GM21515 (cell line): ENCODE measurements around the gene RPL36A.

ENCODE experiments used
- ATAC-seq: cut with Tn5 transposase; IDR thresholded peaks from one replicate; pipeline ENCODE4 v1.9.1; 2021; ENCODE audit not compliant: unreplicated experiment

The RPL36A gene

DNA sequence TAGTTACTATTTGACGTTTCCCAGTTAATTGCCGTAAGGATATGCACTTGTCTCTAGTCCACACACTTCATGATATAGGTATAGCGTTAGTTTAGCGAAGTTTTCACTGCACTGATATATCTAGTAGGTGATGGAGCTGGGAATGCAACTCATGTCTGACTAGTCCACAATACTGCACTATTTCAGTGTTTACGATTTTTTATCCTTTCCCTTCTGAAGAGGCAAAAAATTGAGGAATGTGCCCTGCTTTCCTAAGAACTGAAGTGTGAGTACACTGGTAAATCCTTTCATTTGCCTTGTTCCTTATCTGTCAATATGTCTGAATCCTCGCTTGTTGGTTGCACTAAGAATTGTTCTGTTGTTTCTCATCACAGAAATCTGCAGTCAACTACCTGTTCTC, 1.0 kb downstream of the RPL36A start:
- no peak for ATAC-seq

DNA sequence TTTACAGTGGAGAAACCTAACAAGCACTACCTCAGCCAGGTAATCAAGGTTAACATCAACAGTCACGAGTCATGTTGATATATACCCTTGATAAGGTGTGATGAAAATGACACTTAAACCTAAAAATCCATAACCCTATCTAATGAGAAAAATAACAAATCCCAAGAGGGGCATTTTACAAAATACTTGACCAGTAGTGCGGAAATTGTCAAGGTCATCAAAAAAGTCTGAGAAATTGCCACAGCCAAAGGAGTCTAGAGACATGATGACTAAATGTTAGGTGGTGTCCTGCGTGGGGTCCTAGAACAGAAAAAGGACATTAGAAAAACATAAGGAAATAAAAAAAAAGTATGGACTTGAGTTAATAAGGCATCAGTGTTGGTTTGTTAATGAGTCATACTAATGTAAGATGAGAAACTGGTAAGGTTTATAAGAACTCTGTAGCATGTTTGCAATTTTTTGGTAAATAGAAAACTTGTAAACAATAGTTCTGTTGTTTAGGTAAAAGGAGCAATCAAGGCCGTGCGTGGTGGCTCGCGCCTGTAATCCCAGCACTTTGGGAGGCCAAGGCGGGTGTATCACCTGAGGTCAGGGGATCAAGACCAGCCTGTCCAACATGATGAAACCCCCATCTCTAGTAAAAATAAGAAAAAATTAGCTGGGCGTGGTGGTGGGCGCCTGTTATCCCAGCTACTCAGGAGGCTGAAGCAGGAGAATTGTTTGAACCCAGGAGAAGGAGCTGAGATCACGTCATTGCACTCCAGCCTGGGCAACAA, 2.9 kb downstream of the RPL36A start:
- no peak for ATAC-seq

- ATAC-seq = no peak
Observed at GRCh38 chrX:101394372-101394771, 3.6 kb downstream of the RPL36A start.

DNA sequence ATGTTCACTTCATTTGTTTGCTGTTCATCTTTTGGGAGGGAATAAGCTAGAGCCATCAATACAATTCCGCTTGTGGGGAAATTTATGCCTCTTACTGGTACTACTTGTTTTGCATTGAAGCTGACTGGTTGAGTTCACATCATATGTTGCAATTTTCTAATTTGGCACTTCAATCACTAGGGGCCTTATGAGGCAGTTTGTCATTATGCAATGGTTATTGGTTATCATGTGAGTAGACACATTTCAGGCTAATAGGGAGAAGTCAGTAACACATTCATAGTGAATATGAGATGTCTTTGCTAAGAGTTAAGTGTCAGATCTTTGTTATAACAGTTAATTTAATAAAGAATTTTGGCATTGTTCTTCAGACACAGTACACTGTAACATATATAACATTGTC, 5.0 kb downstream of the RPL36A start:
- no peak for ATAC-seq

DNA sequence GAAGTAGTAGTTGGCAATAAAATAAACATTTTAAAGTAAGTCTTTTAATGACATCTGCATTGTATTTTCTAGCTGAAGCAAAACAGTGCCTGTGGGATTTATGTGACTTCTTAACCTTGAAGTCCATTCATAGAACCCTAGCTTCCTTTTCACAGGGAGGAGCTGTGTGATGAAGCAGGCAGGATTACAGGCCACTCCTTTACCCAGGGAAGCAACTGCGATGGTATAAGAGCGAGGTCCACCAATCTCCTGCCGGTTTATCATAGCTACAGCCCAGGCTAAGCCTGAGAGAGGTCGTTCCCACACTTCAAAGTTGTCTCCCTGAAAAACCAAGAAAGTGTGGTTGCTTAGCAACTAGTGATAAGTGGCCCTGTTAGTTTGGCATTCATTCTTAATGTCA, 7.0 kb downstream of the RPL36A start:
- ATAC-seq = no peak

GRCh38 chrX:101398694-101399093, 7.9 kb downstream of the RPL36A start:
- no peak for ATAC-seq

DNA sequence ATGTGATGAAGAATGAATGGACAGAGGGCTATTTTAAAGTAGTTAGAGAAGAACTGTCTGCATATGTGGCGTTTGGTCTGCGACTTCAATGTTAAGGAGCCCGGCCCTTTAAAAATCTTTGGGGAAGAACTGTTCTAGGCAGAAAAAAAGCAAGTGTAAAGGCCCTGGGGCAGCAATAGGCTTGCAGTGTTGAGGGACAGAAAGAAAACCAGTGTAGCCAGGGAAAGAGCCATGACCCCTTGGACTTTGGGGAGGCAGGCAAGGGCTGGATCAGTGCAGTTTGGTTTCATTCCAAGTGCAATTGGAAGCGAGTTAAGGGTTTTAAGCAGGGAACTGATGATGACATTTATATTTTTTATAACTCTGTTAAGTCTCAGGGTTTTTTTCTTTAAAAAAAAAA, 9.0 kb downstream of the RPL36A start:
- ATAC-seq = no peak

- no peak for ATAC-seq
Observed at GRCh38 chrX:101407167-101407747, 16.4 kb downstream of the RPL36A start.

DNA sequence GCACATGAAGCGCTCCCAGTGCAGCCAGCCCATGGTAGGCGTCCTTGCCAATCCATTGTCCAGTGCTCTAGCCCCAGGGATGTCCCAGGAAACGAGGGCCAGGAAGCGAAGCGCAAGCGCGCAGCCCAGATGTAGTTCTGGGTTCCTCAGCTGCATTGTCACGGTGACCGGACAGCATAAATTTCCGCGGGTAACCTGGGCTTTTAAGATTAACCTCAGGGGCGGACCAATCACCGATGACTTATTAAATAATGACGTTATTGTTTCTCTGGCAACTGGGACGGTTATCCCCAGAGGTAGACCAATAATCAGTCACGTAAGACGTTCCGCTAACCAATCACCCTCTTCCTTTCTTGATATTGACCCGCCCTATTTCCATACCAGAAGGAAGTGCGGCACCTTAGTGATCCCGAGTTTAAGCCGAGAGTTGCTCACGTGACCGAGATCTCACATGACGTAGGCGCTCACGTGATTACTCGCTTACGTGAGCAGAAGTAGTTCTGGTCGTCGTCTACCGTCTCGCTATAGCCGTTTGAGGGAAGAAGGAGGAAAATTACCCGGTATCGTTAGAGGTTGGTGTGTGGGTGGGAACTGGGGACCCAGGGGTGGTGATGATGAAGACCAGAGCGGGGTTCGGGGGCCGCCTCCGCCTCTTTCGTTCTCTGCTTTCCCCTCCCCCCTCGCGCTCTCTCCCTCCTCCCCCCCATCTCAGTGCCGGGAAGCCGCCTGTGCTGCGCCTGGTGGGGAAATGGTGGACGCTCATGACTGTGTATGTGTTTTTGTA, 17.1 kb downstream of the RPL36A start, which contains the start of the genes GLA and HNRNPH2:
Gene GLA (minus strand): TSS at position 178 of the 784 bp plus-strand sequence. CDS start 22 bp downstream, at position 156.
Gene HNRNPH2 (plus strand): TSS at position 475 of the 784 bp plus-strand sequence. CDS start 3,767 bp downstream, outside the sequence.
- peak; percentile 96 for ATAC-seq

DNA sequence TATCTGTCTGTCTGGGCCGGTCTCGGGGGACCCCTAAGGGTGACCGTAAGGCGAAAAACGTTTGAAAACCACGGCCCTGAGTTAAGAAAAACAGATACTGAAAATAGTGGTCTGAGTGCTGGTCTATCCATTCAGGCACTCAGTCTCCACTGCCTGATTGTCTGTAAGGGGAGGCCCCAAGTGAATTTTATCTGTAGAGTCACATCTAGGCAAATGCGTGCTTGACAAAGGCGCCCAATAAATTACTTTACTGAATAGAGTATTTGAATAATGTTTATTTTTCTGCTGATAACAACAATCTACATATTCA, 17.7 kb downstream of the RPL36A start:
- no peak for ATAC-seq

- ATAC-seq = no peak
Observed at GRCh38 chrX:101409043-101409442, 18.2 kb downstream of the RPL36A start.

- no peak for ATAC-seq
Observed at GRCh38 chrX:101410461-101410860, 19.6 kb downstream of the RPL36A start.

DNA sequence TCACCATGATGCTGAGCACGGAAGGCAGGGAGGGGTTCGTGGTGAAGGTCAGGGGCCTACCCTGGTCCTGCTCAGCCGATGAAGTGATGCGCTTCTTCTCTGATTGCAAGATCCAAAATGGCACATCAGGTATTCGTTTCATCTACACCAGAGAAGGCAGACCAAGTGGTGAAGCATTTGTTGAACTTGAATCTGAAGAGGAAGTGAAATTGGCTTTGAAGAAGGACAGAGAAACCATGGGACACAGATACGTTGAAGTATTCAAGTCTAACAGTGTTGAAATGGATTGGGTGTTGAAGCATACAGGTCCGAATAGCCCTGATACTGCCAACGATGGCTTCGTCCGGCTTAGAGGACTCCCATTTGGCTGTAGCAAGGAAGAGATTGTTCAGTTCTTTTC, 21.2 kb downstream of the RPL36A start:
- no peak for ATAC-seq

DNA sequence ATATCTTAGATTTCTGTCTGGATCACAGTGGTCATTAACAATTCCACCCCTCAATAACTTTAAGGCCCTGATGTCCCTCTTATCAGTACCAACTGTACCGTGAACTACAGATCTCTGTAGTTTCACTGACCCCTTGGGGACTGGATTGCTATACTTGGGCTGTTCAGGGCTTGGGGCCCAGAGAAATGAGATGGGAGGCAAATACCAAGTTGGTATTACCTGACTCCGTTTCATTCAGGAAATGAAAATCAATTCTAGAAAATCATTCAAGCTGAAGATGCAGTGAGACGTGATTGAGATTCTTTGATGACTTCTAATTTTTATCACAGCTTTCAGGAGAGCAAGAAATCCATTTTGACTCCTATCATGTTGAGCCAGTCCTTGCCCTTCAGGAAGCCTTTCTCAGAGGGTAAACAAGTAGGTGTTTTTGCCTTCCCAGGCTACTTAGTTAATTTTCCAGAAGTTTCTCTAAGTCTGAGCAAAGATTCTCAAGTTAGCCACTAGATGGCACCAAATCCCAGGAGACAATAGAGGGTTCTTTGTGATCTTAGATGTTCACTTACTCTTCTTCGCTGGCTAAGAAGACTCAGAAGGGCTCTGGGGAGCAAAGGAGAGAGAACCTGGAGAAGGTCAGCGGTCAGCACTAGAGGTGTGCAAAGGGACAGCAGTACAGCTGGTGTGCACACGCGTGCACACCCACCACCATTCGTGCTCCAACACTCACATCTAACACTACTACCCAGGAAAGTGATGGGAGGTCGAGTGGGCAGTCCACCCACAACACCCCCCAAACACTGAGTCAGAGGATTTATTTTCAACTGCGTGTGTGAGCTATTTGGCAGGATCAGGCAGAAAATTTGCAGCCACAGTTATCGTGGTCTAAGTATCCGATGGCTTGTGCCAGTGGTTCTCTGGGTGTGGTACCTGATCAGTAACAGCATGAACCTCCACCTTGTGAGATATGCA, 24.7 kb downstream of the RPL36A start:
- peak; percentile 50 for ATAC-seq

DNA sequence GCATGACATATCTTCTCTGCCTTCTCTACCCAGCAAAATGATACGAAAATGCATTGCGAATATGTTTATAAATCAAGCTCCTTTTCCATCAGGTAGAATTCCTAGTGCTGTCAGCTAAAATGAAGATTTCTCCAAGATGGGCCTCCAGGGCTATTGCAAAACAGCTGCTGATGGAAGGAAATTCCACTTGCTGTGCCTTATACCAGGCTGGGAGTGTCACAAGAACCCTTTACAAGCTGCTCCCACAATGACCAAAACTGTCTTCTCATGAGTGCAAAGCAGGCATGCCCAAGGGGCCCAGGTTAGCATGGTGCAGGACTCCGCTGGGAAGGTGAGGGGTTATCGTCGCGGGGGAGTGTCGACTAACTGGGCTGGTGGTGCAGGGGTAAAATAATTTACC, 25.9 kb downstream of the RPL36A start:
- ATAC-seq = no peak

GRCh38 chrX:101417190-101417589, 26.4 kb downstream of the RPL36A start:
- ATAC-seq = no peak

- ATAC-seq = peak; percentile 47
Observed at GRCh38 chrX:101417981-101418841, 27.4 kb downstream of the RPL36A start.

DNA sequence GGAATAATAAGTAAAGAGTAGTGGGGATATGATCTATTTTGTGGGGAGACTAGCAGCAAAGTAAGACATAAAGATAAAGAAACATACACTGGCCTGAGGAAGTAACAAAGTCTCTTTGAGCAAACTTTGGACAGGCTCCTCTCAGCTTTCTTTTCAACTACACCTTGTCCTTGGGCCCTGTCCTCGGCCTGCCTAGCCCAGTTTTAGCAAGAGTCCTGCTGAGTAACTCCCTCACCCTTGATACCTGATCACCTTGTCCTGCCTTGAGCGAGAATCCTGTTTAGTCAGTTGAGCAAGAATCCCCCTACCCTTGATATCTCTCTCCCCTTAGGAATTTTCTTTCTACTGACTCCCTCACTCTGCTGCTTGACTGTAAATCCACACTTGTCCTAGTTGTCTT, 28.7 kb downstream of the RPL36A start:
- no peak for ATAC-seq

DNA sequence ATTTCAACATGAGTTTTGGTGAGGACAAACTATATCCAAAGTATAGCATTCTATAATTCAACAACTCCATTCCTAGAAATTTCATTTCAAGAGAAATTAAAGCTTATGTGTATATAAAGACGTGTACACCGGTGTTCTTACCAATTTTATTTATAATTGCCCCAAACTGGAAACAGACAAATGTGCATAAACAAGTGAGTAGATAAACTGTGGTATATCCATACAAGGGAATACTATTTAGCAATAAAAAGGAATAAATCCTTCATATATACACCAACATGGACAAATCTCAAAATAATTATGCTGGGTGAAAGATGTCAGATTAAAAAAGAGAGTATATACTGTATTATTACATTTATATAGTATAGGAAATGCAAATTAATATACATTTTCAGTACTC, 37.1 kb downstream of the RPL36A start:
- ATAC-seq = no peak

GRCh38 chrX:101429934-101430333, 39.1 kb downstream of the RPL36A start:
- ATAC-seq = peak; percentile 47
